HG03442 (cell line): ENCODE measurements around the gene ZNF660.

Experiments
- ATAC-seq: cut with Tn5 transposase; IDR thresholded peaks from one replicate; pipeline ENCODE4 v1.9.1; 2021; ENCODE audit warnings: mild to moderate bottlenecking, moderate library complexity; ENCODE audit not compliant: unreplicated experiment

The ZNF660 gene

GRCh38 chr3:44628716-44629115 lies 44.0 kb downstream of the ZNF660 start:
- ATAC-seq: no peak

- no peak for ATAC-seq
Measured at GRCh38 chr3:44632193-44632592, 47.4 kb downstream of the ZNF660 start.

- ATAC-seq: no peak
Measured at GRCh38 chr3:44642337-44642736, 57.6 kb downstream of the ZNF660 start.

GRCh38 chr3:44643024-44643423 lies 58.3 kb downstream of the ZNF660 start:
- no peak for ATAC-seq

GRCh38 chr3:44647771-44648170 lies 63.0 kb downstream of the ZNF660 start:
- no peak for ATAC-seq

GRCh38 chr3:44648564-44649229 lies 63.9 kb downstream of the ZNF660 start, which contains the start of gene ZNF35:
ZNF35 (plus strand) TSS chr3:44648732; CDS start chr3:44651068, 2,336 bp downstream.
- peak; percentile 97 for ATAC-seq
